Measurements from ENCODE around the gene RPUSD1.
"Not testable (repeated sequence)": the region's sequence is repeated elsewhere in the genome, so short reads cannot be mapped to it uniquely, and the experiment has no call there.

The RPUSD1 gene

GRCh38 chr16:768428-768827 is 19.8 kb downstream of the RPUSD1 start:
- in situ Hi-C loops (cut with HindIII; ENCODE audit: low sequenced_read_pairs): no loop called here

DNA sequence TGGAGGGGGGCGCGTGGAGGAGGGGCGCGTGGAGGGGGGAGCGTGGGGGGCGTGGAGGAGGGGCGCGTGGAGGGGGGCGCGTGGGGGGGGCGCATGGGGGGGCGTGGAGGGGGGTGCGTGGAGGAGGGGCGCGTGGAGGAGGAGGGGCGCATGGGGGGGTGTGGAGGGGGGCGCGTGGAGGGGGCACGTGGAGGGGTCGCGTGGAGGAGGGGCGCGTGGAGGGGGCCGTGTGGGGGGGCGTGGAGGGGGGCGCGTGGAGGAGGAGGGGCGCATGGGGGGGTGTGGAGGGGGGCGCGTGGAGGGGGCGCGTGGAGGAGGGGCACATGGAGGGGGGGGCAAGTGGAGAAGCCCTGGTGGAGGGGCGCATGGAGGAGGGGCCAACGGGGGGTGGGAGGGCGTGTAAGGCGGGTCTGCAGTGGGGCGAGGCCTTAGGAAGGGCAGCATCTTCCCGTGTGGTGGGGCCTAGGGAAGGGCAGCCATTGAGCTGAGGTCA is 20.4 kb downstream of the RPUSD1 start:
- in situ Hi-C loops (cut with HindIII; ENCODE audit: low sequenced_read_pairs): no loop called here

GRCh38 chr16:766820-767640 is 21.2 kb downstream of the RPUSD1 start:
- in situ Hi-C loops (cut with HindIII; ENCODE audit: low sequenced_read_pairs): no loop called here

DNA sequence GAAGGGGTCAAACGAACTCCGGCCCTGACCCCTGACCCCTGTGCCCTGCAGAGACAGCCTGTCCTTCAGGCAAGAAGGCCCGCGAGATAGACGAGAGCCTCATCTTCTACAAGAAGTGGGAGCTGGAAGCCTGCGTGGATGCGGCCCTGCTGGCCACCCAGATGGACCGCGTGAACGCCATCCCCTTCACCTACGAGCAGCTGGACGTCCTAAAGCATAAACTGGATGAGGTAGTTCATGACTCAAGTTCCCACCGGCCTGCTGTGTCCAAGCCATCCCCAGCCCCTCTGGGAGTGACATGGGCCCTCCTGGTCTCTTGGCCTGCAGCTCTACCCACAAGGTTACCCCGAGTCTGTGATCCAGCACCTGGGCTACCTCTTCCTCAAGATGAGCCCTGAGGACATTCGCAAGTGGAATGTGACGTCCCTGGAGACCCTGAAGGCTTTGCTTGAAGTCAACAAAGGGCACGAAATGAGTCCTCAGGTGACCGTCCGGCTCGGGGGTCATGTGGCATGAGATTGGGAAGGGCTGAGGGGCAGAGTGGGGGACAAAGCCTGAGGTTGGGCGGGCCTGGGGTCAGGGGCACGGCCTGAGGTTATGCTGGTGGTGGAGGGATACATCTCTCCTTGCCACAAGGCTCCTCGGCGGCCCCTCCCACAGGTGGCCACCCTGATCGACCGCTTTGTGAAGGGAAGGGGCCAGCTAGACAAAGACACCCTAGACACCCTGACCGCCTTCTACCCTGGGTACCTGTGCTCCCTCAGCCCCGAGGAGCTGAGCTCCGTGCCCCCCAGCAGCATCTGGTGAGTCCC is 22.0 kb downstream of the RPUSD1 start:
- in situ Hi-C loops (cut with HindIII; ENCODE audit: low sequenced_read_pairs): no loop called here

GRCh38 chr16:765488-765865 is 22.7 kb downstream of the RPUSD1 start:
- in situ Hi-C loops (cut with HindIII; ENCODE audit: low sequenced_read_pairs): no loop called here

DNA sequence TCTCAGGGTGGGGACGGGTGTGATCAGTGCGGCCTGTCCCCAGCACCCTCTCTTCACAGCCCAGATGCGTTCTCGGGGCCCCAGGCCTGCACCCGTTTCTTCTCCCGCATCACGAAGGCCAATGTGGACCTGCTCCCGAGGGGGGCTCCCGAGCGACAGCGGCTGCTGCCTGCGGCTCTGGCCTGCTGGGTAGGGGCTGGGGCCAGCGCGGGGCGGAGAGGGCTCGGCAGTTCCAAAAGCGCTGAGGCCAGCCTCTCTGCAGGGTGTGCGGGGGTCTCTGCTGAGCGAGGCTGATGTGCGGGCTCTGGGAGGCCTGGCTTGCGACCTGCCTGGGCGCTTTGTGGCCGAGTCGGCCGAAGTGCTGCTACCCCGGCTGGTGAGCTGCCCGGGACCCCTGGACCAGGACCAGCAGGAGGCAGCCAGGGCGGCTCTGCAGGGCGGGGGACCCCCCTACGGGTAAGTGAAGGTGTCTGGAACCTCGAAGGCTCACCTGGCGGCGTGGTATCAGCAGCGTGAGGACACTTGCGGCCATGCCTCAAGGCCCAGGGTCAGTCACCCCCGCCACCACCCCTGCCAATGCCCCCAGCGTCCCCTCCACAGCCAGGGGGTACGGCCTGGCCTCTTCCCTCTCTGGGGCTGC is 23.2 kb downstream of the RPUSD1 start:
- in situ Hi-C loops (cut with HindIII; ENCODE audit: low sequenced_read_pairs): no loop called here

- in situ Hi-C loops (cut with HindIII; ENCODE audit: low sequenced_read_pairs): no loop called here
These were observed 23.9 kb downstream of the RPUSD1 start for GRCh38 chr16:764184-764750.

DNA sequence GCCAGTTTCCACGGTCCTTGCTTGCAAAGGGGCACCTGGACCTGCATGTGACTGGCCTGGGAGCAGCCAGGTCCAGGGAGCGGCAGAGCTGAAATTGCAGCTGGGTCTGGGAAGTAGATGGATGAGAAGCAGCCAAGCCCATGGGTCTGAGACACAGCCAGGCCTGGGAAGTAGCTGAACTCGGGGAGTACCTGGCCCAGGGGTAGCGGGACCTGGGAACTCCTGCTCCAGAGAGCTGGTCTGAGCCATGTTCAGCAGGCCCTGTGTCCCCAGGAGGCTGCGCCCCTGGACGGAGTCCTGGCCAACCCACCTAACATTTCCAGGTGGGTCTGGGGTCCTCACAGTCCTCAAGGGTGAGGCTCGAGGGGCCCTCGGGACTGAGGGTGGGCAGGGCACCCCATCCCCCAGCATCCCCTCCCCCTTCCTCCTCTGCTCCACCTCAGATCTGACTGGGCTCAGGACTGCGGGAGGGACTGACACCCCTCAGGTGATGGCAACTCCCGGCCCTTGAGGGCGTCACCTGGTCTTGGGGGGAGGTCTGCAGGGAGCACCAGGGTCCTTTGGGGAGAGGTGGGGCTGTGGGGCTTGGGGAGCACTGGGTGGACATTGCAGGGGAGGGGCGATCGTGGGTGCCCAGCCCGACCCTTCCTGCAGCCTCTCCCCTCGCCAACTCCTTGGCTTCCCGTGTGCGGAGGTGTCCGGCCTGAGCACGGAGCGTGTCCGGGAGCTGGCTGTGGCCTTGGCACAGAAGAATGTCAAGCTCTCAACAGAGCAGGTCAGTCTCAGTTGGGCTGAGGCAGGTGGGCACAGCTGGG is 24.6 kb downstream of the RPUSD1 start:
- in situ Hi-C loops (cut with HindIII; ENCODE audit: low sequenced_read_pairs): no loop called here

DNA sequence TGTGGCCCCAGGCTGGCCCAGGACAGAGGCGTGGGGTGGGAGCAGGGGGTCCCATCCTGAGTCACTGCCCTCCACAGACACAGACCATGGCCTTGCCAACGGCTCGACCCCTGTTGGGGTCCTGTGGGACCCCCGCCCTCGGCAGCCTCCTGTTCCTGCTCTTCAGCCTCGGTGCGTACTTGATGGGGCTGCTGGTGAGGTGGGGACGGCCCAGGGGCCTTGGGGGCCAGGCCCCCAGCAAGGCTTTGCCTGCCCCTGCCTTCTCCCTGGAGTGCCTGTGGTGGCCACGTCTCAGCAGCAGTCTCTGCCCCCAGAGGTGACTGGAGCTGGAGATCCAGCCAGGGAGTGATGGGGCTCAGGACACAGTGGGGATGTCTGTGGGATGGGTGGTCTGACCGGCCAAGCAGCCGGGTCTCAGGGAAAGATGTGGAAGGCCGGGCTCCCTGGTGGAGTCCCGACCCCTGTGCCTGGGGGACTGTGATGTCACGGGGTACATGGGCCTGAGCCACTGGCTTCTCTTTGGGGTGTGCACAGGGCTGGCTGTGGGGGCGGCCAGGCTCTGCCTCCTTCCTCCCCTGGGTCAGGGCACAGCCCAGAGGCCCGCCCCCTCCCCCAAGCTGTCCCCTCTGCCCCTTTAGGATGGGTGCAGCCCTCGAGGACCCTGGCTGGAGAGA is 25.4 kb downstream of the RPUSD1 start:
- in situ Hi-C loops (cut with HindIII; ENCODE audit: low sequenced_read_pairs): no loop called here

DNA sequence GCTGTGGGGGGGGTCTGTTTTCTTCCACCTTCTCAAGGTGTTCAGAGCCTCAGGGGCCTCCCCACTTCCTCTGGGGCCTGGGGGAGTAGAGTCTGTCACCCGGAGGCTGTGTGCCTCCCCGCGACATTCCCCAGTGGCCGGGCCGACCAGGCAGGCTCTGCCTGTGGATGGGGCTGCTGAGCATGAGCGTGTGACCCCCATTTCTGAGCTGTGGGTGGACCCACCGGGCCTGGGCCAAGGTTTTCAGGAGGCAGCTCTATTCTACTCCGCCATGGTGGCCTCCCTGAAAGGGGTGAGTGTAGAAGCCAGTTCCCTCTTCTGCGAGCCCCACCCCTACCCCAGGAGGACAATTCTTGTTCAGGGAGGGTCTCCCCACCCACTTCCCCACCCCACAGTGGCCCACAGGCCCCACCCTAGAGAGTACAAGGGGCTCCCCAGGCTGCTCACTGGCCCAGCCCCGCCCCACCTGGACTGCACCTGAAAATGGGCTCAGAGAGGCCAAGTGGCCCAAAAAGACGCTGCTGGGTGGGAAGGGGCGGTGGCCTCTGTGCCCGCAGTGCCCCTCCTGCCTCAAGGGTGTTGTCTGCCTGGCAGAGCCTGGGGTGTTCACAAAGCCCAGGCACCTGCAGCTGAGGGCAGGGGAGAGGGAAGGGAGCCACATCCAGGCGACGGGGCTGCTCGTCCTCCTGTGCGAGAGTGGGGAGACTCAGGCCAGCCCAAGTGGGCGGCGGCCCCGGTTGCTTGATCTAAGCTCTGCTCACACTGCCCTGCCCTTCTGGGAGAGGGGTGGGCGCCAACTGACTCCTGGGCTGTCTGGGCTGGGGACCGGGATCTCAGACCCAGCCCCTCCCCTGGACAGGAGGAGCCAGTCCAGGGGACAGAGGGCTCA is 26.3 kb downstream of the RPUSD1 start:
- in situ Hi-C loops (cut with HindIII; ENCODE audit: low sequenced_read_pairs): no loop called here

- in situ Hi-C loops (cut with HindIII; ENCODE audit: low sequenced_read_pairs): no loop called here
These were observed 27.4 kb downstream of the RPUSD1 start, which contains the start of gene MSLN for GRCh38 chr16:760545-761343. Gene MSLN, plus strand, starts transcription at chr16:760734. Its CDS starts 1,947 bp downstream, at chr16:762681.

- in situ Hi-C loops (cut with HindIII; ENCODE audit: low sequenced_read_pairs): no loop called here
These were observed 28.1 kb downstream of the RPUSD1 start for GRCh38 chr16:760065-760464.

DNA sequence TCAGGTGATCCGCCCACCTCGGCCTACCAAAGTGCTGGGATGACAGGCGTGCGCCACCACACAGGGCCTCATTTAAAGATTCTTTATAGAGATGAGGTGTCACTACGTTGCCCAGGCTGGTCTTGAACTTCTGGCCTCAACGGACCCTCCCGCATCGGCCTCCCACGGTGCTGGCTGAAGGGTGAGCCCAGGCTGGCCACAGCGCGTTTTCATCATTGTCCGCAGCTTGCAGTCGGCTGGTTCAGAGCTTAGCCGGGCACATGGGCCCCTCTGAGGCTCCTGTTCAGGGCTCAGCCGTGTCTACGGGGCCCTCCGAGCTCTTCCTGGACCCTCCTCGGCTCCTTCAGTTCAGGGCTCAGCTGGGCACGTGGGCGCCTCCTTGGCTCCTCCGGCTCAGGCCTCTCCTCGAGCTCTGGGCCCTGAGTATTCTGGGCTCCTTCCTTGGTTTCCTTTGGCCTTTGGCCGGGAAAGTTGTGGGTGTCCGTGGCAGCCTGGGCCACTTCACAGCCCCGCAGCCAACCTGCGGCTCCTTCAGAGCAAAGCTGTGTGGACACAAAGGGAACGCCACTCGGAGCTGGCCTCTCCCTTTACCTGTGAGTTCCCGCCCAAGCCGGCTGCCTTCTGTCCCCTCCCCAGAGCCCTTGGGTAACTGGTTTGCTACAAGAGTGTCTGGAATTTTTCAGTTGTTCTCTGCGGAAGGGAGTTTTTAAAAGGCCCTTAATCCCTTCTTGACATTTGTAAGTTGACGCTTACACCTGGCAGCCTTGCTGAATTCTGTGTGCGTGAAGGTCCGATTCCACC is 28.9 kb downstream of the RPUSD1 start:
- in situ Hi-C loops (cut with HindIII; ENCODE audit: low sequenced_read_pairs): no loop called here

DNA sequence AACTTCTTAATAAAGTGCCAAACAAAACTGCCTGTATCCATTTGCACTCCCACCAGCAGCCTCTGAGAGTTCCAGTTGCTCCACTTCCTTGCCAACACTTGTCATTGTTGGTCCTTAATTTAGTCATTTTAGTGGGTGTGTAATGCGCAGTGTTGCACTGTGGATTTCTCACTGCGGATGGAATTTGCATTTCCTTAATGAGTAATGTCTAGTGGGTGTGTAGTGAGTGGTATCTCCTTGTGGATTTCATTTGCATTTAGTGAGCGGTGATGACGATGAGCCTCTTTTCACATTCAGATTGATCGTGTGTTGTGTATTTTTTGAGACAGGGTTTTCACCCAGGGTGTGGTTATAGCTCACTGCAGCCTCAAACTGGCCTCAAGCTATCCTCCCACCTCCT is 31.8 kb downstream of the RPUSD1 start:
- in situ Hi-C loops (cut with HindIII; ENCODE audit: low sequenced_read_pairs): no loop called here

- in situ Hi-C loops (cut with HindIII; ENCODE audit: low sequenced_read_pairs): no loop called here
These were observed 33.5 kb downstream of the RPUSD1 start for GRCh38 chr16:754656-755055.

DNA sequence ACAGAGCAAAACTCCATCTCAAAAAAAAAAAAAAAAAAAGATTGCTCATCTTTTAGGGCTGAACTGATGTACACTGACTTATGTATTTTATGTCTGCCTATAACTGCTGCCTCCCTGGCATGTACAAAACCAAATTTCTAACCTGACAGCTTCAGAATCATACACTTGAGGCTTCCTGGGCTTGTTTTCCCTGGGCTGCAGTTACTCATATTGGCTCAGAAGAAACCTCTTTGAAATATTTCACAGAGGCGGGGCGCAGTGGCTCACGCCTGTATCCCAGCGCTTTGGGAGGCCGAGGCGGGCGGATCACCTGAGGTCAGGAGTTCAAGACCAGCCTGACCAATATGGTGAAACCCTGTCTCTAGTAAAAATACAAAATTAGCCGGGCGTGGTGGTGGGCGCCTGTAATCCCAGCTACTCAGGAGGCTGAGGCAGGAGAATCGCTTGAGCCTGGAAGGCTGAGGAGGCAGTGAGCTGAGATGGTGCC is 34.0 kb downstream of the RPUSD1 start:
- in situ Hi-C loops (cut with HindIII; ENCODE audit: low sequenced_read_pairs): not testable (repeated sequence)

DNA sequence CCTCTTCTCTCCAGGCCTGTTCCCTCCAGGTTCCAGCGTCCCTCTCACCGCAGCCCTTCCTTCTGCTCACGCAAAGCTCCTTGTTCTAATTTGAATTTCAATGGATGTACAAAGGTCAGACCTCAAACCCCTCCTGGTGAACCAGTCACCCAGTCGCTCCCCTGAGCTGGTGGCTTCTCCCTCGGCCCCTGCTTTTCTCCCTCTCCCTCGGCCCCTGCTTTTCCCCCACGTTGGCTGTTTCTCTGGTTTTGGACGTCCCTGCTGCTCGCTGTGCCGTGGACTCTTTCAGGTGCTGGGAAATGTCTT is 36.2 kb downstream of the RPUSD1 start:
- in situ Hi-C loops (cut with HindIII; ENCODE audit: low sequenced_read_pairs): no loop called here
